Measurements from ENCODE around the gene PPL. TPM values are rescaled to one million over a fixed set of nuclear protein-coding genes. Genes with fewer than 3 reads are reported as not detected.

The PPL gene
- total and polyA plus RNA-seq, 9 donors = 0.53 to 18.3 (median 1.1) TPM

DNA sequence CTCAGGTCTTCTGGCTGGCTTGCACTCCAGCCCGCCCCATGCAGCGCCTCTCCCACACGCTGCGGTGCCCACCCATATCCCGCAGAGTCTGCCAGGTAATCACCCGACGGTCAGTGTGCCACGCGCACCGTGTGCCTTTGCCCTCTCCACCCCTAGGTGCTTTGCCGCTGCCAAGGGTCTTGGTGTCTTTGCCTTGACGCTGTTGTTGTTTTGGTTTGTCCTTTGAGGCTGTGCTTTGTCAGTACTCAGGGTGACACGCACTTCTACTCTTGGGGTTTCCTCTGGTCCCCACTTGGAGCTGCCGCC is 59.6 kb downstream of the PPL start:
- H3K36me3 ChIP-seq (ENCODE audit: control insufficient read depth, insufficient read depth, low read length) = peaks cover 87% of the 10 kb centered on the region
- H3K4me3 ChIP-seq (ENCODE audit: low read length) = no peak overlapping the region
- DNase-seq = no peak
- no peaks in the 10 kb centered on the region for H3K27me3 ChIP-seq (ENCODE audit: control insufficient read depth, insufficient read depth, low read length)
- no peak overlapping the region for H3K27ac ChIP-seq (ENCODE audit: low read length)
- no peaks in the 10 kb centered on the region for H3K9me3 ChIP-seq (replicated peaks; ENCODE audit: control insufficient read depth, low read depth, low read length)
- WGBS (ENCODE audit: insufficient coverage) = 90% methylated on average over 5 of the region's 14 CpGs
- peaks cover 5% of the 10 kb centered on the region for H3K4me1 ChIP-seq (ENCODE audit: control insufficient read depth, insufficient read depth, low read length)

DNA sequence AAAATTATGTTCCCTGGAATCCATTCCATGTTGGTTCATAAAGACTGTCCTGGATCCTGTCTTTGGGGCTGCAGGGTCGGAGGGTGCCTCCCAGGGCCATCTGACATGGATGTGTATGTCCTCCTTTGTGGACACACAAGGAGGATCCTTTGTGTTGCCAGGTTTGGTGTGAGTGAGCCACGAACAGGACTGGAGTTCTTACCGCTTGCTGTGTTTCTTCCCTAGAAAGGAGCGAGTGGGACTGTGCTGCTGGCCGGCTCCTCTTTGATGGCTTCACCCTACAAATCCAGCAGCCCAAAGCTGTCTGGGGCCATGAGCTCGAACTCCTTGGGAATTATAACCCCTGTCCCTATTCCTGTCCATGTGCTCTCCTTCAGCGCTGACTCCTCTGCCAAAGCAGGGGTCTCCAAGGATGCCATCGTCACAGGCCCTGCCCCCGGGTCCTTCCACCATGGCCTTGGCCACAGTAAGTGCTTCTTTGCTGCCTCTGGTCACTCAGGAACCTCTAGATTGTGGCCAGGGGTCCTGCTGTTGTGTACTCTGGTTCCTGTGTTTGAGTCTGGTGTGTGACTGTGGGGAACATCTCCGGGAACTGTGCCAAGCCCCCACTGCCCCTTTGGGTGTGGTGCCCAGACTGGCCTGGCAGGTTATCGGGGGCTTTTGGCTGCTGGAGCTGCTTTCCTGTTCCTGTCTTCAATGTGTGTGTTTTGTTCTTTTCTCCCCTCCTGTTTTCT is 60.1 kb downstream of the PPL start:
- DNase-seq = no peak
- Histone ChIP-seq H3K36me3 (ENCODE audit: control insufficient read depth, insufficient read depth, low read length) (peaks cover 91% of the 10 kb centered on the region), H3K4me3 (ENCODE audit: low read length) (no peak overlapping the region), H3K27ac (ENCODE audit: low read length) (no peak overlapping the region), H3K9me3 (replicated peaks; ENCODE audit: control insufficient read depth, low read depth, low read length) (no peaks in the 10 kb centered on the region), H3K27me3 (ENCODE audit: control insufficient read depth, insufficient read depth, low read length) (no peaks in the 10 kb centered on the region), H3K4me1 (ENCODE audit: control insufficient read depth, insufficient read depth, low read length) (no peaks in the 10 kb centered on the region)
- 87% methylated on average over 10 of the region's 11 CpGs for WGBS (ENCODE audit: insufficient coverage)

GRCh38 chr16:4874666-4875065 is 62.3 kb downstream of the PPL start:
- Histone ChIP-seq H3K4me3 (ENCODE audit: low read length) (no peak overlapping the region), H3K9me3 (replicated peaks; ENCODE audit: control insufficient read depth, low read depth, low read length) (no peaks in the 10 kb centered on the region), H3K36me3 (ENCODE audit: control insufficient read depth, insufficient read depth, low read length) (peaks cover 91% of the 10 kb centered on the region), H3K27ac (ENCODE audit: low read length) (no peak overlapping the region), H3K4me1 (ENCODE audit: control insufficient read depth, insufficient read depth, low read length) (no peaks in the 10 kb centered on the region), H3K27me3 (ENCODE audit: control insufficient read depth, insufficient read depth, low read length) (no peaks in the 10 kb centered on the region)
- DNase-seq = no peak
- WGBS (ENCODE audit: insufficient coverage) = 91% methylated on average over 8 of the region's 8 CpGs

DNA sequence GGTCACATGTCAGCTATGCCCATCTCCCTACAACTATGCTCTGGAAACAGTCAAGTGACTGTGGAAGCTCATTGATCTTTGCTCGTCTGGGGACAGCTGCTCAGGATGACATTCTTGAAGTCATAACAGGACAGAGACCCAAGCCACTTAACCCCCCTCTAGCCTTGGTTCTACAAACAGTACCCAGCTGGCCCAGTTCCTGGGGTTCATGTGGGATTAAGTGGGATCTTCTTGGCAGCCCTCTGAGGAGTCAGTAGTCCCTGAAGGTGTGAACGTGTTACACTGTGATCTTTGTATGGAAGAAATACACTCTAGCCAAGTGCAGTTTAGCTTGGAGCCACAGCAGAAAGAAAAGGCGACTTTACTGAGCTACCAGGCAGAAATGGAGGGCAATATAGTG is 63.9 kb downstream of the PPL start:
- Histone ChIP-seq H3K36me3 (ENCODE audit: control insufficient read depth, insufficient read depth, low read length) (peaks cover 87% of the 10 kb centered on the region), H3K27me3 (ENCODE audit: control insufficient read depth, insufficient read depth, low read length) (no peaks in the 10 kb centered on the region), H3K4me1 (ENCODE audit: control insufficient read depth, insufficient read depth, low read length) (no peaks in the 10 kb centered on the region), H3K4me3 (ENCODE audit: low read length) (no peak overlapping the region), H3K9me3 (replicated peaks; ENCODE audit: control insufficient read depth, low read depth, low read length) (no peaks in the 10 kb centered on the region), H3K27ac (ENCODE audit: low read length) (no peak overlapping the region)
- DNase-seq = no peak
- 80% methylated on average over 1 of the region's 3 CpGs for WGBS (ENCODE audit: insufficient coverage)

DNA sequence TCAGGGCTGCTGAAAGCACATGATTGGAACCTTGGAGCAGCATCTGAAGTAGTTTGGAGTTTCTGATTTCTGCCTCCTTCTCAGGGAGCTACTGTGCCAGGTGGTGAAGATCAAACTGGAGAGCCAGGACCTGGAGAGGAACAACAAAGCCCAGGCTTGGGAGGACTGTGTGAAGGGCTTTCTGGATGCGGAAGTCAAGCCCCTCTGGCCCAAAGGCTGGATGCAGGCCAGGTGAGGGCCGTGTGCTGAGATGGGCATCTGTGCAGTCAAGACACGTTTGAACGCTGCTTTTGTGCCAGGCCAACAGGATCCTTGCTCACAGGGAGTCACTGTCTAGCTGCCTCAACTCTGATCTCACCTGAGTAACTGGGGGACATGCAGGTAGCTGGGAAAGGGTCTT is 65.9 kb downstream of the PPL start:
- 100% methylated on average over 3 of the region's 4 CpGs for WGBS (ENCODE audit: insufficient coverage)
- DNase-seq = no peak
- H3K4me3 ChIP-seq (ENCODE audit: low read length) = no peak overlapping the region
- no peak overlapping the region for H3K27ac ChIP-seq (ENCODE audit: low read length)
- H3K9me3 ChIP-seq (replicated peaks; ENCODE audit: control insufficient read depth, low read depth, low read length) = no peaks in the 10 kb centered on the region
- no peaks in the 10 kb centered on the region for H3K4me1 ChIP-seq (ENCODE audit: control insufficient read depth, insufficient read depth, low read length)
- H3K36me3 ChIP-seq (ENCODE audit: control insufficient read depth, insufficient read depth, low read length) = peaks cover 67% of the 10 kb centered on the region
- H3K27me3 ChIP-seq (ENCODE audit: control insufficient read depth, insufficient read depth, low read length) = no peaks in the 10 kb centered on the region

DNA sequence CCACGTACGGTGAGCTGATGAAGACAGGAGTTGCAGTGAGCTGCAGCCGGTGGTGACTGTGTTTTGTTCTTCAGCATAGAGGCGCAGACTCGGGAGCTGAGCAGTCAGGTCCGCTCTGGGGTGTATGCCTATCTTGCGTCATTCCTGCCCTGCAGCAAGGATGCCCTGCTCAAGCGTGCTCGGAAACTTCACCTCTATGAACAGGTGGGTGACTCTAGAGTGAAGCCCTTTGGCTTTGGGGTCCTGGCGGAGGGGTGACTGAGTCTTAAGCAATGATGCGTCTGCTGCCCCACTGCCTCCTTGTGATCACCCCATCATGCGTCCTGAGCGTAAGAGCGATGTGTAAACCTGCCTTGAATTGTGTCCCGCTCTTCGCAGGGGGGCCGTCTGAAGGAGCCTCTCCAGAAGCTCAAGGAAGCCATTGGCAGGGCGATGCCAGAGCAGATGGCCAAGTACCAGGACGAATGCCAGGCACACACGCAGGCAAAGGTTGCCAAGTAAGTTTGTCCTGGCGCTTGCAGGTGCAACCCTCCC is 66.7 kb downstream of the PPL start:
- DNase-seq = no peak
- no peak overlapping the region for H3K27ac ChIP-seq (ENCODE audit: low read length)
- 94% methylated on average over 20 of the region's 21 CpGs for WGBS (ENCODE audit: insufficient coverage)
- no peak overlapping the region for H3K4me3 ChIP-seq (ENCODE audit: low read length)
- H3K36me3 ChIP-seq (ENCODE audit: control insufficient read depth, insufficient read depth, low read length) = peaks cover 58% of the 10 kb centered on the region
- no peaks in the 10 kb centered on the region for H3K4me1 ChIP-seq (ENCODE audit: control insufficient read depth, insufficient read depth, low read length)
- no peaks in the 10 kb centered on the region for H3K27me3 ChIP-seq (ENCODE audit: control insufficient read depth, insufficient read depth, low read length)
- H3K9me3 ChIP-seq (replicated peaks; ENCODE audit: control insufficient read depth, low read depth, low read length) = no peaks in the 10 kb centered on the region

- no peaks in the 10 kb centered on the region for H3K27me3 ChIP-seq (ENCODE audit: control insufficient read depth, insufficient read depth, low read length)
- H3K27ac ChIP-seq (ENCODE audit: low read length) = no peak overlapping the region
- H3K9me3 ChIP-seq (replicated peaks; ENCODE audit: control insufficient read depth, low read depth, low read length) = no peaks in the 10 kb centered on the region
- 86% methylated on average over 13 of the region's 13 CpGs for WGBS (ENCODE audit: insufficient coverage)
- H3K4me1 ChIP-seq (ENCODE audit: control insufficient read depth, insufficient read depth, low read length) = no peaks in the 10 kb centered on the region
- no peak overlapping the region for H3K4me3 ChIP-seq (ENCODE audit: low read length)
- DNase-seq = no peak
- peaks cover 52% of the 10 kb centered on the region for H3K36me3 ChIP-seq (ENCODE audit: control insufficient read depth, insufficient read depth, low read length)
Observed at GRCh38 chr16:4869147-4869805, 67.7 kb downstream of the PPL start.

- 91% methylated on average over 7 of the region's 7 CpGs for WGBS (ENCODE audit: insufficient coverage)
- no peaks in the 10 kb centered on the region for H3K9me3 ChIP-seq (replicated peaks; ENCODE audit: control insufficient read depth, low read depth, low read length)
- peaks cover 46% of the 10 kb centered on the region for H3K36me3 ChIP-seq (ENCODE audit: control insufficient read depth, insufficient read depth, low read length)
- H3K27ac ChIP-seq (ENCODE audit: low read length) = no peak overlapping the region
- H3K27me3 ChIP-seq (ENCODE audit: control insufficient read depth, insufficient read depth, low read length) = no peaks in the 10 kb centered on the region
- DNase-seq = no peak
- no peak overlapping the region for H3K4me3 ChIP-seq (ENCODE audit: low read length)
- H3K4me1 ChIP-seq (ENCODE audit: control insufficient read depth, insufficient read depth, low read length) = no peaks in the 10 kb centered on the region
Observed at GRCh38 chr16:4868535-4868934, 68.4 kb downstream of the PPL start.

GRCh38 chr16:4868026-4868425 is 68.9 kb downstream of the PPL start:
- Histone ChIP-seq H3K9me3 (replicated peaks; ENCODE audit: control insufficient read depth, low read depth, low read length) (no peaks in the 10 kb centered on the region), H3K36me3 (ENCODE audit: control insufficient read depth, insufficient read depth, low read length) (peaks cover 42% of the 10 kb centered on the region), H3K4me3 (ENCODE audit: low read length) (no peak overlapping the region), H3K27me3 (ENCODE audit: control insufficient read depth, insufficient read depth, low read length) (no peaks in the 10 kb centered on the region), H3K27ac (ENCODE audit: low read length) (no peak overlapping the region), H3K4me1 (ENCODE audit: control insufficient read depth, insufficient read depth, low read length) (no peaks in the 10 kb centered on the region)
- no peak for DNase-seq
- no CpG with 5 or more reads among the region's 5 CpGs for WGBS (ENCODE audit: insufficient coverage)

GRCh38 chr16:4866586-4866985 is 70.4 kb downstream of the PPL start:
- 94% methylated on average over 12 of the region's 12 CpGs for WGBS (ENCODE audit: insufficient coverage)
- no peak overlapping the region for H3K4me3 ChIP-seq (ENCODE audit: low read length)

More at GRCh38 chr16:4866586-4866985, 70.4 kb downstream of the PPL start:
- no peaks in the 10 kb centered on the region for H3K4me1 ChIP-seq (ENCODE audit: control insufficient read depth, insufficient read depth, low read length)
- peaks cover 44% of the 10 kb centered on the region for H3K36me3 ChIP-seq (ENCODE audit: control insufficient read depth, insufficient read depth, low read length)
- H3K9me3 ChIP-seq (replicated peaks; ENCODE audit: control insufficient read depth, low read depth, low read length) = no peaks in the 10 kb centered on the region
- DNase-seq = no peak
- no peaks in the 10 kb centered on the region for H3K27me3 ChIP-seq (ENCODE audit: control insufficient read depth, insufficient read depth, low read length)
- H3K27ac ChIP-seq (ENCODE audit: low read length) = no peak overlapping the region

All from muscle of leg (tissue), 11 donors.